ENCODE results near the gene UQCC5. TPM values are rescaled to one million over a fixed set of nuclear protein-coding genes. Genes with fewer than 3 reads are reported as not detected.
A peak's percentile ranks its signal among the peaks of the same experiment; 100 is the strongest.

Gene UQCC5
- total and polyA plus RNA-seq, 3 donors from 2014 or later: 23.0 to 37.0 (median 30.5) TPM

DNA sequence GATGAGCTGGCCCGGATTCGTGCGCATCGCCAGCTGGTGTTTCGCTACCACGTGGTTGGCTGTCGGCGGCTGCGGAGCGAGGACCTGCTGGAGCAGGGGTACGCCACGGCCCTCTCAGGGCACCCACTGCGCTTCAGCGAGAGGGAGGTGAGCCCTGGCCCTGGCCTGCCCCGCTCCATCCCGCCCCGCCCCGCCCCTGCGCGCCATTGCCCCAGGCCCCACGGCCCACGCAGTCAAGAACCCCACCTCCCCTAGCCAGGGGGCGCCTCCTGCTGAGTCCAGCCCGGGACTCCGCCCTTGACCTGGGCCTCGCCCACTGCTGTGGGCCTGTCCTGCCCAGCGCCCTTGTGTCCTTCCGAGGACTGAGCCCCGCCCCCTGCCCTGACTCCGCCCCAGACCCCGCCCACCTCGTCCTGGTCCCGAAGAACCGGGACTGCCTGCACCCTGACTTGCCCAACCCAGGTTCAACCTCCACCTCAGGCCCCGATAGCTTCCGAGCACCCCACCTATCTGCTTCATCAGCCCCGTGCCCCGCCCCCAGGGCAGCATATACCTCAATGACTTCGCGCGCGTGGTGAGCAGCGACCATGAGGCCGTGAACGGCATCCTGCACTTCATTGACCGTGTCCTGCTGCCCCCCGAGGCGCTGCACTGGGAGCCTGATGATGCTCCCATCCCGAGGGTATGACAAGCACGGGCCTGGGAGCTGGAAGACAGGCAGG is 17.5 kb upstream of the UQCC5 start:
- TF ChIP-seq, protein P1, sequence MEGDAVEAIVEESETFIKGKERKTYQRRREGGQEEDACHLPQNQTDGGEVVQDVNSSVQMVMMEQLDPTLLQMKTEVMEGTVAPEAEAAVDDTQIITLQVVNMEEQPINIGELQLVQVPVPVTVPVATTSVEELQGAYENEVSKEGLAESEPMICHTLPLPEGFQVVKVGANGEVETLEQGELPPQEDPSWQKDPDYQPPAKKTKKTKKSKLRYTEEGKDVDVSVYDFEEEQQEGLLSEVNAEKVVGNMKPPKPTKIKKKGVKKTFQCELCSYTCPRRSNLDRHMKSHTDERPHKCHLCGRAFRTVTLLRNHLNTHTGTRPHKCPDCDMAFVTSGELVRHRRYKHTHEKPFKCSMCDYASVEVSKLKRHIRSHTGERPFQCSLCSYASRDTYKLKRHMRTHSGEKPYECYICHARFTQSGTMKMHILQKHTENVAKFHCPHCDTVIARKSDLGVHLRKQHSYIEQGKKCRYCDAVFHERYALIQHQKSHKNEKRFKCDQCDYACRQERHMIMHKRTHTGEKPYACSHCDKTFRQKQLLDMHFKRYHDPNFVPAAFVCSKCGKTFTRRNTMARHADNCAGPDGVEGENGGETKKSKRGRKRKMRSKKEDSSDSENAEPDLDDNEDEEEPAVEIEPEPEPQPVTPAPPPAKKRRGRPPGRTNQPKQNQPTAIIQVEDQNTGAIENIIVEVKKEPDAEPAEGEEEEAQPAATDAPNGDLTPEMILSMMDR (IDR thresholded peaks at IDR 0.05): no peak
- no peak for TF ChIP-seq POLR2A (IDR thresholded peaks at IDR 0.05)
- DNase-seq: no peak

DNA sequence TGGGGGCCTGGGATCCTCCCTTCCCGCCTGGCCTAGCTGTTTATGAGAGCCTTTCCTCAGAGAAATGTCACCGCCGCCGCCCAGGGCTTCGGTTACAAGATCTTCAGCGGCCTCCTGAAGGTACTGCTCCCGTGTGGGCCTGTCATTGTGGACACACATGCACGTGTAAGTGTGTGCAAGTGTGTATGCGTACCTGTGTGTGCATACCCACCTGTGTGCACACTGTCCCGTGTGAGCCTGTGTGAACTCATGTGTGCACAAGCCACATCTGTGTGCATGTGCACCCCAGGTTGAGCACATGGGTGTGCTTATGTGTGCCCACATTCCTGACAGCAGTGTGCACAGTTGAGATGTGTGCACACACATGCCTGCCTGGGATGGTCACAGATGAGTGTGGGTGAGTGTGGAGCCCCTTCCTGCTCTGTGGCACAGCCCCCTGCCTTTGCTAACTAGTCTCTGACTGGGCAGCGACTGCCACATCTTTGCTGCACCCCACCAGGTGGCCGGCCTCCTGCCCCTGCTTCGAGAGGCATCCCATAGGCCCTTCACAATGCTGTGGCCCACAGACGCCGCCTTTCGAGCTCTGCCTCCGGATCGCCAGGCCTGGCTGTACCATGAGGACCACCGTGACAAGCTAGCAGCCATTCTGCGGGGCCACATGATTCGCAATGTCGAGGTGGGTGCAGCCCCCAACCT is 16.8 kb upstream of the UQCC5 start:
- WGBS, 2 donors: 87 to 89% methylated on average over 9 to 22 of the region's 22 CpGs
- Histone ChIP-seq H3K36me3 (ENCODE audit: low read depth, missing control alignments) (no peaks in the 10 kb centered on the region), H3K27me3 (no peaks in the 10 kb centered on the region), H3K9me3 (no peaks in the 10 kb centered on the region), H3K27ac (no peak overlapping the region), H3K4me1 (no peaks in the 10 kb centered on the region), H3K4me3 (peak overlapping the region in 1 of 2 donors; percentile 35)
- DNase-seq: no peak
- no peak for TF ChIP-seq POLR2A (IDR thresholded peaks at IDR 0.05)
- TF ChIP-seq, protein P1 (IDR thresholded peaks at IDR 0.05): no peak
- intact Hi-C loops (cut with DNase I; ENCODE audit: low total_unique reads): no loop called here

More for the DNA sequence above, 17.5 kb upstream of the UQCC5 start:
- intact Hi-C loops (cut with DNase I; ENCODE audit: low total_unique reads): no loop called here
- Histone ChIP-seq H3K27me3 (no peaks in the 10 kb centered on the region), H3K9me3 (no peaks in the 10 kb centered on the region), H3K4me1 (no peaks in the 10 kb centered on the region), H3K36me3 (ENCODE audit: low read depth, missing control alignments) (no peaks in the 10 kb centered on the region), H3K27ac (no peak overlapping the region), H3K4me3 (peak overlapping the region in 1 of 2 donors; percentile 35)
- 35 to 53% methylated on average over 16 to 49 of the region's 50 CpGs for WGBS, 2 donors

DNA sequence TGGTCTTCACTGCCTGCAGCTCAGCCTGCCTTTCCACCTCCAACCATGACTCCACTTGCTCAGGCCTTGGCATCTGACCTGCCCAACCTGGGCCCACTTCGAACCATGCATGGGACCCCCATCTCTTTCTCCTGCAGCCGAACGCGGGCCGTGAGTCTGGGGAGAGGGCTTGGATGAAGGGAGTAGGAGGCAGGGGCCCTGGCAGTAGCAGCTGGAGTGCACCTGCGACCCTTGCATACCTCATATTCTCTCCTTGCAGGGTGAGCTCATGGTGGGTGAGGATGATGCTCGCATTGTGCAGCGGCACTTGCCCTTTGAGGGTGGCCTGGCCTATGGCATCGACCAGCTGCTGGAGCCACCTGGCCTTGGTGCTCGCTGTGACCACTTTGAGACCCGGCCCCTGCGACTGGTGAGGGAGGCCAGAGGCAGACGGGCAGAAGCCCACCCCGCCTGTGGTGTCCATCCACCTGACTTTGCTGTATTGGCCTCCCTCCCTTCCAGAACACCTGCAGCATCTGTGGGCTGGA is 16.2 kb upstream of the UQCC5 start:
- no peaks in the 10 kb centered on the region for H3K4me1 ChIP-seq
- H3K36me3 ChIP-seq (ENCODE audit: low read depth, missing control alignments): no peaks in the 10 kb centered on the region
- no peak overlapping the region for H3K27ac ChIP-seq
- no peaks in the 10 kb centered on the region for H3K9me3 ChIP-seq
- intact Hi-C loops (cut with DNase I; ENCODE audit: low total_unique reads): no loop called here
- no peak for TF ChIP-seq POLR2A (IDR thresholded peaks at IDR 0.05)
- TF ChIP-seq, protein P1 (IDR thresholded peaks at IDR 0.05): no peak
- no peak for DNase-seq
- H3K27me3 ChIP-seq: no peaks in the 10 kb centered on the region
- no peak overlapping the region for H3K4me3 ChIP-seq
- 89 to 99% methylated on average over 9 to 14 of the region's 14 CpGs for WGBS, 2 donors

DNA sequence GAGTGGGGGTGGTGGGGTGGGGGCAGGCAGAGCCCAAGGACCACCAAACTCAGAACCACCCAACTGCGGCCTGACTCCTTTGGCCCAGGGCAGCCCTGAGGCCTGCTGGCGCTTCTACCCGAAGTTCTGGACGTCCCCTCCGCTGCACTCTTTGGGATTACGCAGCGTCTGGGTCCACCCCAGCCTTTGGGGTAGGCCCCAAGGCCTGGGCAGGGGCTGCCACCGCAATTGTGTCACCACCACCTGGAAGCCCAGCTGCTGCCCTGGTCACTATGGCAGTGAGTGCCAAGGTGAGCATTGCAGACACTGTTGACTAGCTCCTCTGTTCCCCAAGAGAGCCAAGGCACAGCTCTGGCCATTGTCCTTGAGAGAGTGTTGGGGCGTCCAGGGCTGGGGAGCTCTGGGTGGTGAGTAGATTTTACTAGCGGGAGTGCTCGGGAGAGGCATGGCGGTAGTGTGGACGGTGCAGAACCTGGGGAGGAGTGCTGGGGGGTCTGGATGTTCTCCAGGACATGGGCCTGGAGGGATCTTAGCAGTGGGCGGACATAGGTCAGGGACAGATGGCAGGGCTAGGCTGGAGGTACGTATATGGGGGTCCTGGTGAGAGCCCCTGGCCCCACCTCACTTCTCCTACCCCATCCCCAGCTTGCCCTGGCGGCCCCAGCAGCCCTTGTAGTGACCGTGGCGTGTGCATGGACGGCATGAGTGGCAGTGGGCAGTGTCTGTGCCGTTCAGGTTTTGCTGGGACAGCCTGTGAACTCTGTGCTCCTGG is 15.5 kb upstream of the UQCC5 start:
- Histone ChIP-seq H3K4me3 (no peak overlapping the region), H3K36me3 (ENCODE audit: low read depth, missing control alignments) (no peaks in the 10 kb centered on the region), H3K4me1 (peaks cover 4% of the 10 kb centered on the region), H3K27me3 (no peaks in the 10 kb centered on the region), H3K9me3 (no peaks in the 10 kb centered on the region), H3K27ac (no peak overlapping the region)
- intact Hi-C loops (cut with DNase I; ENCODE audit: low total_unique reads): no loop called here
- WGBS, 2 donors: 86 to 89% methylated on average over 14 to 19 of the region's 20 CpGs
- TF ChIP-seq, protein P1 (IDR thresholded peaks at IDR 0.05): no peak
- no peak for TF ChIP-seq POLR2A (IDR thresholded peaks at IDR 0.05)
- DNase-seq: no peak

Data from testis (tissue), 3 donors.